Sigmoid colon (tissue), 7 donors: ENCODE results near the gene PAPPA. TPM values are rescaled to one million over a fixed set of nuclear protein-coding genes. Genes with fewer than 3 reads are reported as not detected.

Experiments used
- DNase-seq: peaks from one replicate; pipeline ENCODE4 v3.0.0-alpha.2; 2019
- H3K27ac ChIP-seq, 4 donors: fragments of 200-600 bp; sonication (generic); one replicate each; pipeline ENCODE4 v1.5.1; 2016 to 2019; ENCODE audit warnings: mild to moderate bottlenecking in 1 of 4
- H3K27me3 ChIP-seq, 3 donors: fragments of 200-600 bp; sonication (generic); one replicate each; pipeline ENCODE4 v1.5.1; 2019; ENCODE audit warnings: mild to moderate bottlenecking in 1 of 3
- H3K36me3 ChIP-seq, 4 donors: fragments of 200-600 bp; sonication (generic); one replicate each; pipeline ENCODE4 v1.5.1; 2016 to 2019
- H3K4me1 ChIP-seq, 4 donors: fragments of 200-600 bp; sonication (generic); one replicate each; pipeline ENCODE4 v1.5.1; 2017 to 2019
- H3K4me3 ChIP-seq, 4 donors: fragments of 200-600 bp; sonication (generic); one replicate each; pipeline ENCODE4 v1.5.1; 2017 to 2019; ENCODE audit warnings: mild to moderate bottlenecking in 2 of 4, moderate library complexity in 1 of 4
- H3K9me3 ChIP-seq, 4 donors: fragments of 200-600 bp in 3 of 4; sonication (generic) in 3 of 4; one replicate each; pipeline versions ENCODE4 v1.5.1 to v1.6.1; 2013 to 2019
- EP300 ChIP-seq, 4 donors: sonication (generic); formaldehyde crosslinking; IDR thresholded peaks; one replicate each; pipeline ENCODE4 v1.6.1; 2017; ENCODE audit warnings: antibody characterized with exemption in 4 of 4
- POLR2A ChIP-seq, 2 donors: fragments of 450-650 bp; IDR thresholded peaks; one replicate each; pipeline ENCODE4 v1.6.1; 2016; ENCODE audit warnings: antibody characterized with exemption in 2 of 2, mild to moderate bottlenecking in 2 of 2, moderate library complexity in 2 of 2
- POLR2AphosphoS5 ChIP-seq, 4 donors: sonication (generic); formaldehyde crosslinking; IDR thresholded peaks; one replicate each; pipeline ENCODE4 v1.6.1; 2017; ENCODE audit warnings: antibody characterized with exemption in 4 of 4
- WGBS, 2 donors: extraction: QIAGEN DNeasy Blood & Tissue Kit; methylation state at CpG; one replicate each; pipeline ENCODE4 v1.1.7; 2013; 5-methylcytosine and 5-hydroxymethylcytosine counted together
- intact Hi-C: fragments of 100-400 bp; cut with DNase I; formaldehyde crosslinking; loops from one replicate; pipeline ENCODE4 v1.15.1; 2023
- polyA plus RNA-seq, 3 donors: library from polyadenylated mRNA; stranded (reverse); fragments of 200-250 nt; gene quantifications; one replicate each; pipeline ENCODE4 v1.2.3, GENCODE V29; 2013
- total RNA-seq, 4 donors: library from RNA; depleted of rRNA; stranded (reverse); fragments of >200 nt; gene quantifications; one replicate each; pipeline ENCODE4 v1.1.0, GENCODE V29; 2016
- TF ChIP-seq, protein P1 (sequence below), 4 experiments: fragments of 450-650 bp in 3 of 4; fragments of 200-600 bp in 1 of 4; IDR thresholded peaks; one replicate each; pipeline ENCODE4 v1.5.1; 2016 to 2019; ENCODE audit warnings: antibody characterized with exemption in 4 of 4, mild to moderate bottlenecking in 3 of 4, moderate library complexity in 2 of 4
- donor health status: healthy with polysubstance abuse.
- donor health status: Bipolar disorder and iron deficiency.
- donor health status: healthy.

PAPPA gene
- total and polyA plus RNA-seq, 7 donors = under 0.01 to 6.6 (median 3.6) TPM

DNA sequence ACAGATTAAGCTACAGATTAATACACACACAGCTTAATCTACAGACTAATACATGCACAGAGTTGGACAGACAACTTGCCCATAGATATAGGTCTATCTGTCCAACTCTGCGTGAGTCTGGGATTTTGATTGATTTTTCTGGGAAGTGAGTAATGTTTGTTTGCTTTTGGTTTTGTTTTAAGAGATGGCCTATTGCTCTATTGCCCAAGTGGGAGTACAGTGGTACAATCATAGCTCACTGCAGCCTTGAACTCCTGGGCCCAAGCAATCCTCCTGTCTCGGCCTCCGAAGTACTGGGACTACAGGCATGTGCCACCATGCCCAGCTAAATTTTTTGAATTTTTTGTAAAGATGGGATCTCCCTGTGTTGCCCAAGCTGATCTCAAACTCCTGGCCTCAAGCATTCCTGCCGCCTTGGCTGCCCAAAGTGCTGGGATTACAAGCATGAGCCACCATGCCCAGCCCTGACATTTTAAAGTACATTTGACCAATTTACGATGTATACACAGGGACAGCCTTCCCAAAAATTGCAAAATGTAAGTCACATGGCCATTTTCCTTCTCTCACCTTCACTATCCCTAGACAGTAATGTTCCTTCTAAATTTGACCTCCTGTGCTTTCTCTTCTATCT lies 50.8 kb downstream of the PAPPA start:
- WGBS, 2 donors = 83 to 86% methylated on average over 5 of the region's 5 CpGs
- no peak overlapping the region for H3K27ac ChIP-seq
- TF ChIP-seq POLR2A (IDR thresholded peaks at IDR 0.05) = no peak
- TF ChIP-seq, protein P1, sequence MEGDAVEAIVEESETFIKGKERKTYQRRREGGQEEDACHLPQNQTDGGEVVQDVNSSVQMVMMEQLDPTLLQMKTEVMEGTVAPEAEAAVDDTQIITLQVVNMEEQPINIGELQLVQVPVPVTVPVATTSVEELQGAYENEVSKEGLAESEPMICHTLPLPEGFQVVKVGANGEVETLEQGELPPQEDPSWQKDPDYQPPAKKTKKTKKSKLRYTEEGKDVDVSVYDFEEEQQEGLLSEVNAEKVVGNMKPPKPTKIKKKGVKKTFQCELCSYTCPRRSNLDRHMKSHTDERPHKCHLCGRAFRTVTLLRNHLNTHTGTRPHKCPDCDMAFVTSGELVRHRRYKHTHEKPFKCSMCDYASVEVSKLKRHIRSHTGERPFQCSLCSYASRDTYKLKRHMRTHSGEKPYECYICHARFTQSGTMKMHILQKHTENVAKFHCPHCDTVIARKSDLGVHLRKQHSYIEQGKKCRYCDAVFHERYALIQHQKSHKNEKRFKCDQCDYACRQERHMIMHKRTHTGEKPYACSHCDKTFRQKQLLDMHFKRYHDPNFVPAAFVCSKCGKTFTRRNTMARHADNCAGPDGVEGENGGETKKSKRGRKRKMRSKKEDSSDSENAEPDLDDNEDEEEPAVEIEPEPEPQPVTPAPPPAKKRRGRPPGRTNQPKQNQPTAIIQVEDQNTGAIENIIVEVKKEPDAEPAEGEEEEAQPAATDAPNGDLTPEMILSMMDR (IDR thresholded peaks at IDR 0.05) = no peak
- TF ChIP-seq EP300 (IDR thresholded peaks at IDR 0.05) = no peak
- TF ChIP-seq POLR2AphosphoS5 (IDR thresholded peaks at IDR 0.05) = no peak
- no peak for DNase-seq
- no peaks in the 10 kb centered on the region for H3K36me3 ChIP-seq
- no peaks in the 10 kb centered on the region for H3K9me3 ChIP-seq
- intact Hi-C loops = no loop called here
- no peaks in the 10 kb centered on the region for H3K27me3 ChIP-seq
- no peak overlapping the region for H3K4me3 ChIP-seq
- H3K4me1 ChIP-seq = peaks cover 0 to 11% (median 8%) of the 10 kb centered on the region in 4 donors

DNA sequence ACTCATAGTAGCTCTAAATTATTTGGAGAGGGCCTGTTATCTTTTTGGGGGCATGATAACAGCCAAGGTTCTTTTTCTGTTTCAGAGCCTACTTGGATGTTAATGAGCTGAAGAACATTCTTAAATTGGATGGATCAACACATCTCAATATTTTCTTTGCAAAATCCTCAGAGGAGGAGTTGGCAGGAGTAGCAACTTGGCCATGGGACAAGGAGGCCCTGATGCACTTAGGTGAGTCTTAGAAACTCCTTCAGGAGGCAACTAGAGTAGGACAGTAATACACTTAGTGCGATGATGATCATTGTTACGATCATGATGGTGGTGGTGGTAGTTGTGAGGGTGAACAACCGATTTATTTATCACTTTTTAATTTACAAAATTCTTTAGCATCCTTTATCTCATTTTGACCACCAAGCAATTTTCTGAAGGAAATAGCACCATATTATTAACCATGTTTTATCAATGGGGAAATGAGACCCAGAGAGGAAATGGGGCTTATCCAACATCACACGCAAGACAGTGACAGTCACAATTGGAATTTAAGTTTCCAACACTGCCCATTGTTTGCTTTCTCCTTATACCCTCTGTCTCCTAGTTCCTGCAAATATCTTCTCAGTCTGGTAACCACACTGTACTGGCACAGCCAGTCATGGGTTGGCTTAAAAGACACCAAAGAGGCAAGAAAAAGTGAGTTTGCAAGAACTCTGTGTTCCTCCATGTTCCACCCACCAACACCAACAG lies 54.0 kb downstream of the PAPPA start:
- 92 to 96% methylated on average over 4 of the region's 4 CpGs for WGBS, 2 donors
- intact Hi-C loops = no loop called here
- Histone ChIP-seq H3K9me3 (no peaks in the 10 kb centered on the region), H3K27me3 (no peaks in the 10 kb centered on the region), H3K4me3 (no peak overlapping the region), H3K36me3 (no peaks in the 10 kb centered on the region), H3K4me1 (peaks cover 0 to 2% (median 1%) of the 10 kb centered on the region in 4 donors), H3K27ac (no peak overlapping the region)
- no peak for DNase-seq
- TF ChIP-seq POLR2A (IDR thresholded peaks at IDR 0.05) (no peak), EP300 (IDR thresholded peaks at IDR 0.05) (no peak)

DNA sequence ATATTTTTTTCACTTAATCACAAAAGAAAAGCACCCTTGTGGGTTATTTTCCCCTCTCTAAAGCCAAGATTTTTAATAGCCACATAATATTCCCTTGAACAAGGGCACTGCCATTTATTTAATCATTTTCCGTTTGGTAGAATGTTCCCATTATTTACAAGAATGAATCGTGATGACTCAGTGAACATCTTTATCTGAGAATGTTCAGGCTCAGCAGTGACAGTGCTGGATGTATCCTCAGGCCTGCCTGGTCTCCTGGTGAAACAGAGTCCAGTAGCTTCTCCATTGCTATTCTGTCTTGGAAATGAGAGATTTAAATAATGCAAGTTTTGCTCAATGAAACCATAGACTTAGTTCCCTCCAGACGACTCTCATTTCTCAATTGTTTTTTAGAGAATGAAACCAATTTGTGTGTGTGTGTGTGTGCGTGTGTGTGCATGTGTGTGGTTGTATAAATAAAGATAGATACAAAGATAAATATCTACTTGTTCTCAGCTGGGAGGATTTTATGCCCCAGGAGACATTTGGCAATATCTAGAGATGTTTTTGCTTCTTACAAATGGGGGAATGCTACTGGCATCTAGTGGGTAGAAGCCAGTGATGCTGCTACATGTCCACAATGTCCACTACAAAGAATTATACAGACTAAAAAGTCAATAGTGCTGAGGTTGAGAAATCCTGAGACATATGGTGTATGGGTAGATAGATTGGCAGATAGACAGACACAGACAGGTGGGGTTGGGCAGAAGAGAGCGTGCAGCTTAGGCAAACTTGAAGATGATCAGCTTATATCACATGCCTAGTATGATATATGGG lies 55.0 kb downstream of the PAPPA start:
- Histone ChIP-seq H3K27ac (no peak overlapping the region), H3K36me3 (no peaks in the 10 kb centered on the region), H3K27me3 (no peaks in the 10 kb centered on the region), H3K4me3 (no peak overlapping the region), H3K4me1 (no peaks in the 10 kb centered on the region), H3K9me3 (no peaks in the 10 kb centered on the region)
- no peak for TF ChIP-seq EP300 (IDR thresholded peaks at IDR 0.05)
- no peak for TF ChIP-seq POLR2A (IDR thresholded peaks at IDR 0.05)
- TF ChIP-seq, protein P1 (IDR thresholded peaks at IDR 0.05) = no peak
- no peak for TF ChIP-seq POLR2AphosphoS5 (IDR thresholded peaks at IDR 0.05)
- intact Hi-C loops = no loop called here
- 78 to 82% methylated on average over 5 of the region's 5 CpGs for WGBS, 2 donors
- no peak for DNase-seq

DNA sequence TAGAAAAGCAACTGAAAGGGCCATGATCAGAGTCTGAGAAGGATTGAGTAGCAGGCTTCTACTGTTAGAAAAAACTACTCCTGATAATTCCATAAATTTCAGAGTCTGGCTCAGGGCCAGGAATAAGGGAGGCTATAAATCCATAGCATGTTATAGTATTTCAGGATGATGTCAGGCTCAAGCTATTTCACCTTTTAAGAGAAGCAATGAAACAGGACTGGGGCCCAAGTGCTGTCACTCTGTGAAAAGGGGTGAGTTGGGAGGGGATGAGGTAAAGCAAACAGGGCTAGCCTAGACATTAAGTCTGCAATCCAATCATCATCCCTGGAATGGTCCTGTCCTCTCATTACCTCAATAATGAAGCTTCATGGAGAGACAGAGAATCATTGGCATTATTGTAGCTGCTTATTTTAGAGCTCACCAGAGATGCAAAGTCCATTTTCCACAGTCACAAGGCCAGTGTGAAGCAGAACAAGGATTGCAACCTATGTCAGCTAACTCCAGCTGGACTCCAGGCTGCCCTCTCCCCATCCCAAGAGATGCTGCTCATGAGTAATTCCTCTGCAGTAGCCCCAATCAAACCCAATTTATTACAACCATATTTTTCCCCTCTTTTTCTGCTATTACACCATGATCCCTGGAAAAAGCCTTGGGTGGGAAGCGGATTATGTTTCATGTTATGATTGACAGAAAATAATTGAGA lies 56.0 kb downstream of the PAPPA start:
- TF ChIP-seq POLR2AphosphoS5 (IDR thresholded peaks at IDR 0.05) = no peak
- TF ChIP-seq, protein P1 (IDR thresholded peaks at IDR 0.05) = no peak

More for the DNA sequence above, 56.0 kb downstream of the PAPPA start:
- intact Hi-C loops = no loop called here
- Histone ChIP-seq H3K4me1 (no peaks in the 10 kb centered on the region), H3K27me3 (no peaks in the 10 kb centered on the region), H3K9me3 (no peaks in the 10 kb centered on the region), H3K27ac (no peak overlapping the region), H3K36me3 (no peaks in the 10 kb centered on the region), H3K4me3 (no peak overlapping the region)
- DNase-seq = no peak
- 97 to 100% methylated on average over 1 of the region's 1 CpG for WGBS, 2 donors
